NCI-H2227 treated with DMSO at 0.1 percent for 48 hours (cell line): ENCODE data around the gene PKD2.
"Not testable (repeated sequence)": the region's sequence is repeated elsewhere in the genome, so short reads cannot be mapped to it uniquely, and the experiment has no call there.

Experiments used
- DNase-seq: peaks from one replicate; lab custom pipeline; 2025; lab: John Stamatoyannopoulos, UW

Gene PKD2

DNA sequence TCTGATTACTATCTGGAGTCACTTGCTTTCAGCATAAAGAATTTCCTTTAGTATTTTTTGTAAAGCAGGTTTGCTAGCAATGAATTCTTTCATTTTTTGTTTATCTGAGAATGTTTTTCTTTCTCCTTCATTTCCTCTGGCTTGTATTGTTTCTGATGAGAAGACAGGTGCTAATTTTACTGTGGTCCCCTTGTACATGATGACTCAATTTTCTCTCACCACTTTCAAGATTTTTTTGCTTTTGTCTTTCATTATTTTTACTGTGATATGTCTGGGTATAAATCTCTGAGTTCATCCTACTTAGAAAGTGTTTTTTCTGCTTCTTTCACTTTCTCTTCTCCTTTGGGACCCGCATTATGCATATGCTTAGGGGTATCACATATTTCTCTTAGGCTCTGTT lies 62.6 kb downstream of the PKD2 start:
- DNase-seq = no peak

DNA sequence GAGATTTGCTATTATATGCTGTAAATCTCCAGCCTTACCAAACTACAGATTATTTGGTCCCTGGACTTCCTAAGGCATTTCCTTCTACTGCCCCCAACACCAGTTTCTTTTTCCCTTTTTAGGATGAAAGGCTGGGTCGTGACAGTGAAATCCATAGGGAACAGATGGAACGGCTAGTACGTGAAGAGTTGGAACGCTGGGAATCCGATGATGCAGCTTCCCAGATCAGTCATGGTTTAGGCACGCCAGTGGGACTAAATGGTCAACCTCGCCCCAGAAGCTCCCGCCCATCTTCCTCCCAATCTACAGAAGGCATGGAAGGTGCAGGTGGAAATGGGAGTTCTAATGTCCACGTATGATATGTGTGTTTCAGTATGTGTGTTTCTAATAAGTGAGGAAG lies 67.9 kb downstream of the PKD2 start:
- no peak for DNase-seq

DNA sequence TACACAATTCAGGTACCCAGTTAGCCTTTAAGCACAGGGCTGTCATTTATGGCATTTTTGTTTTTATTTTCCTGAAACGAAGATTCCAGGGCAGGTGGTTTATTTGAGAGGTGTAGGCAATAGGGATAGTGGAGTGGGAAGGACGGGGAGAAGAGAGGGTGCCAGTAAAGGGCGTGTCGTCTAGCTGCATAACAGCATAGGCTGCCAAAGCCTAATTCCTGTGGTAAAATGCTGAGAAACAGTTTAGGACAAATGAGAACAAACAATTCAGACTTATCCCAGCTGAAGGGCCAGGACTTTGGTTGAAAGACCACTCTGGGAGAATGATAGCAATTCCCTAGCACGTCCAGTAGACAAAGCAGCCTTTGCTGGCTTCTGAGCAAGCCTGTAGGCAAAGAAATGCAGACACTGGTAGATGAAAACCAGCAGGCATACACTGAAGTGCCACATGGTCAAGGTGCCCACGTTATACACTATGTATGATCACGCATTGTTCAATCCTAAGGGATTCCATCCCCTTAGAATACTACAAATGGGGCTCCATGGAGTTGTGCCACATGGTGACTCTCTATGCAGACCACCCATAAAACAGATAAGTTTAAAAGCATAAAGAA lies 70.6 kb downstream of the PKD2 start:
- no peak for DNase-seq

DNA sequence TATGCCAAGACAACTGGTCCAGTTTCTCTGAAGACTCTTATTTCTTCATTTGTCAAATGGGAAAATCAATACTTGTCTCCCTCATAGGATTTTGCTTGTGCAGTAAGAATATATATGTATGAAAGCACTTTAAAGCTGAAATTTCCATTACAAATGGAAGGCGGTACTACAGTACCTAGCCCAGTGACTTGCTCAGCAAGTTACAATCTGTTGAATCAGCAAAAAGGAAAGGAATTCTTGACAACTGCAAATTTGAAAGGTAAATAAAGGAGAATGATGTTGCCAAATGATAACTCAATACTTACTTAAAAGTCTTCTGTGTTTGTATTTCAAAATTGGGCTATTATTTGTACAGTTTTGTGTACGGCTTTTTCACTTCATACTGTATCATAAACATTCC lies 71.1 kb downstream of the PKD2 start:
- DNase-seq = no peak

DNA sequence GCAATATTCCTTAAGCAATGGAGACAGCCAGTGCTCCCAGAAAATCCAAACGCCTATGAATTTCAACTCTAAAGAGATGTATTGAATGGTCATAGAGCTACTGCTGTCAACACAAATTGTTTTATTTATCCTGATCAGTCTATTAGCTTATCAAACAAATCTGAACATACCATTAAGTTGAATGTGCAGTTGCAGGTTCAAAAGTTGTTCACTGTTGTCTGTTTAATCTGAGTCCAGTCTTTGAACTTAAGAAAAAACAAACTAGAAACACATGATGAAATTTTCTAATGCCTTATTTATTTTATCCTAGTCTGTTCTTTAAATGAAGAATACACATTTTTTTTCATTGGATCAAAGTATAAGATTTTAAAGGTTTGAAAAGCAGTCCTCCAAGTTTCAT lies 73.2 kb downstream of the PKD2 start:
- no peak for DNase-seq

DNA sequence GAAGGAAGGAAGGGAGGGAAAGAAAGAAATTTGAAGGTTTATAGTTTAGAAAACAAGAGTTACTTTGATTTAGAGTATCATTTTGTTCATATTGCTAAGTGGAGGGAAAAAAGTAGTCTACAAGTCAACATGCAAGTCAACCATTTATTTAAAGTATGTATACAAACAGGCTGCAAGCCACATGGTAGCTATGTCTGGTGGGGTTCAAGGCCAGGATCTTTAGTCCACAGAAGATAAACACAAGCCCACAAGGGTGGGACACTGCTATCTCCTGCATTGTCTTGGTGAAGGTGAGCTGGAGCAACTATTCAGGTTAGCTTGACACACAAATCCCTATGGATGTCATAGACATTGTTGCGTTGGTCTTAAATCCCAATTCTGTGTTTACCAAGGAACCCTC lies 79.6 kb downstream of the PKD2 start:
- DNase-seq = no peak

DNA sequence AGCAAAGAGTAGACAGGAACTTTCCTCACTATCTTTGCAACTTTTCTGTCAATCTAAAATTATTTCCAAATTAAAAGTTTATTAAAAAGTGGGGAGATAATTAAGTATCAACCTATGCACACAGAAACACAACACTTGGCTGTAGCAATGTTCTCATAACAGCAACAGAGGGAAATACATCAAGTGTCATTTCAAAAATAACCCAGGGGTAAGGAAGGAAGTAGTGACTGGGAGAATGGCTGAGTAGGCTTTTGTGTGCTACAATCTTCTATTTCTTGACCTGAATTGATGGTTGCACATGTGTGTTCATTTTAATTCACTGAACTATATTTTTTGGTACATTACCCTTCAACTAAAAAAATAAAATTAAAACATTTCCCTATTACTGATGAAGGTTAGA lies 83.5 kb downstream of the PKD2 start:
- no peak for DNase-seq

DNA sequence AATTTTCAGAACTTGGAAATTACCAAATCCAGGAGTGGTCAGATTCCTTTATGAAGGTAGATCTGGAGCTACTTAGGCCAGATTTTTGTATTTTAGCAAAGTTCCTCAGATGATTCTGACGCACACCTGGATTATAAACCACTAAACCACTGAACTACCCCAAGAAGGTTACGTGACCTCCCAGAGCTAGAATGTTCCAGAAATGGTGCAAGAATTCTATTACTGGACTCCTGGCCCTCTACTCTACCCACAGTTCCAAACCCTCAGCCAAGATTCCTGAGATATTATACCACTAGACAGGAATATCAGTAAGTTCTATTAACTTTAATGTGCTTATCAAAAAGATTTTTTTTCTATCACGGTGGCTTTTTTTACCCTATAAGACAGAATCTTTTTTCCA lies 83.9 kb downstream of the PKD2 start:
- DNase-seq = no peak

DNA sequence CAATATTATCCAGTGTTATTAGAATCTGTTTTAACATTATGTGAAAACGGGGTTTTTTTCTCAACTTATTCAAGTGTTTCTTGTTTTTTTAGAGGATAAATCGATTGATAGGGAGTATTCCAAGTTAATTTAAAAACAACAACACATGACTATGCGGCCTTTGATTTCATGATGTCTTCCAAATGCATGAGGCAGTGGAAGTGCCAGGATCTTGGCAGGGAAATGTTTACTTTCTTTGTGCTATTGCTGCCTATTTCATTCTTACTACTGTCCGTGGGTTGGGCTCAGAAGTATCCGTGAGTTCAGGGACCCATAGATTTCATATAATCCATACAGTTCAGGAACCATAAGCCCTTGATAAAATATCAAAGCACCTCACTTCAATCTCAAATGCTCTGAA lies 86.4 kb downstream of the PKD2 start:
- DNase-seq = no peak

DNA sequence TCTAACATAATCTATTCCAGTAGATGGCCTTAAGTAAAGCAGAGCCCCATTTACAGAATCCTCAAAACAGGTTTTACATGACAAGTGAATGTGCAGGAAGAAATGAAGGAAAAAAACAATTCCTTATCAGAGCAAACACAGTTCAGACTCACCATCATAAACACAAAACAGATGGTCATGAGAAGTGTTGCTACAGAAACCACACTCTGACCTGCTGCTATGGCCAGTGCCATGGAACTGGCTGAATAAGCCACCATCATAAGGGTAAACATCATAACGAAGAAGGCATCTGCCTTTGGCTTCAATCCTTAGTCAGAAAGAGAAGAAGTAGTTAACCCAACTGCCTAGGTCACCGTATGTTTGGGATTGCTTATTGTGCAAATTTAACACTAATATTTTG lies 89.9 kb downstream of the PKD2 start:
- no peak for DNase-seq

DNA sequence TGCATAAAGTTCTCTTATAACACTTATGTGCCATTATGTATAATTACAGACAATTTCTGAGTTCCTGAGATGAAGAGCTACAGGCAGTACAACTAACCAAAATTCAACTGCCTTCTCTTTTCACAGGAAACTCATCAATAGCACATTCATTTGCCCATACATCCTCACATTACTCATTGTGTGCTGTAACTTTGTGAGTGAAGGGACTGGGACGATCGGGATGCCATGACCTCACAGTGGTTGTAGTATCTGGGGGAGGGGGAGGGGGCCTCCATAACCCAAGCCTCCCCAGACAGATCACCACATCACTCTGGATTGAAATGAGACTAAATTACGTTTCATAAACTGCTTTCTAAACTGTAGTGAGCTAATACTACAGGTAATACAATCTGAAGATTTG lies 90.3 kb downstream of the PKD2 start:
- no peak for DNase-seq

DNA sequence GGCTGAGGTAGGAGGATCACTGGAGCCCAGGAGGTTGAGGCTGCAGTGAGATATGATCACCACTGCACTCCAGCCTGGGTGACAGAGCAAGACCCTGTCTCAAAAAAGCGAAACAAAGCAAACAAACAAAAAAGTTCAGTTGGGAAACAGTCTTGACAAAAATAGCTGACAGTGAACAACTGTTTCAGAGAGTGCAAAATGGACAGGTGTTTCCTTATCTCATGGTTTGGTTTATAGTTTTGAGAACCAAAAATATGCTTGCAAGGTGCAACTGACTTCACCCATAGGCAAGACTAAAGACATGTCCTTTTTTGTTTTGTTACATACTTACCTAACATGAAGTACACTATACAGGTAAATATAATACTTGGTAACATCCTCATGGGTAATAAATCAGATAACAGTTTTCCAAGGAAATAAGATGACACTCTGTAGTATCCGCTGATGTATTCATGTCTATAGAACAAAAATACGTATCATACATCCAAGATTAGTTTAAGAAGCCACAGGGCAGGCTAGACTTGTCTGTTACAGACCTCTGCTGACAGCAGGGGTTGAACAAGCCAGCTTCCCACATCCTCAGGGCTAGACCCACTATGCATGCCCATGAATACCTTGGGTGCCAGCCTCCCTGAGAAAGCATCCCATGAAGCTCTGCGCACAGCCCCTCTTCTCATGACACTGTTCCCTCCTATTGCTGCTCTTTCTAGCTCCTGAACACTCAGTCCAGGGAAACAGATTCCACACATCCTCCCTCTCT lies 91.7 kb downstream of the PKD2 start:
- no peak for DNase-seq

DNA sequence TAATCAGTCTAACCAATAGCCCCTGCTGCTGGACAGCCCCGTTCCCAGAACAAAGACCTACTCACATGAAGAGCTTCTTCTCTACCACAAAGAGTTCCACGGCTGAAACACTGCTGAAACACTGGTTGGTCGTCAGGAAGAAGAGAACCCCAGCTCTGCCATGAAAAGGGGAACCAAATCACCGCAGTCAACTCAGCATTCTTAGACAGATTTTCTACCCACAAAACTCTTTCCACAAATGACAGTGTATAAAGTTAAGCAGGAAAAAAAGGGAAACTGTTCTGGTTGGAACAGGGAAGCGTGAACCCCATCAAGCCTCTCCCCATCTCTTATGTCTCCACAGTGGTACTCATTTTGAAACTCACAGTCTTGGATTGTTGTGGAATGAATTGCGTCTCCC lies 93.7 kb downstream of the PKD2 start:
- DNase-seq = no peak

DNA sequence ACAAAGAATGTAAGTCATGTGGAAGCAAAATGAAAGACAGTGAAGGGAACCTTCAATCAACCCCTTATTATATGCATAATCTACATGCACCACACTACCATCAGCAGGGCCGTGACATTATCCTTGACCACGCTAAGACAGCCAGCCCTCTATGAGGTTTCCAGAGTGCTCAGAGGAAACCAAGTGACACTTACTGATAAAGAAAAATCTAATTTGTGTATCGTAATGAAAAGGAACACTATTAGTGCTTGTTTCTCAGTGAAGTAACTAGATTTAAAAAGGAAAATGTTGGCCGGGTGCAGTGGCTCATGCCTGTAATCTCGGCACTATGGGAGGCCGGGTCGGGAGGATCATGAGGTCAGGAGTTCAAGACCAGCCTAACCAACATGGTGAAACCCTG lies 94.6 kb downstream of the PKD2 start:
- DNase-seq = no peak

DNA sequence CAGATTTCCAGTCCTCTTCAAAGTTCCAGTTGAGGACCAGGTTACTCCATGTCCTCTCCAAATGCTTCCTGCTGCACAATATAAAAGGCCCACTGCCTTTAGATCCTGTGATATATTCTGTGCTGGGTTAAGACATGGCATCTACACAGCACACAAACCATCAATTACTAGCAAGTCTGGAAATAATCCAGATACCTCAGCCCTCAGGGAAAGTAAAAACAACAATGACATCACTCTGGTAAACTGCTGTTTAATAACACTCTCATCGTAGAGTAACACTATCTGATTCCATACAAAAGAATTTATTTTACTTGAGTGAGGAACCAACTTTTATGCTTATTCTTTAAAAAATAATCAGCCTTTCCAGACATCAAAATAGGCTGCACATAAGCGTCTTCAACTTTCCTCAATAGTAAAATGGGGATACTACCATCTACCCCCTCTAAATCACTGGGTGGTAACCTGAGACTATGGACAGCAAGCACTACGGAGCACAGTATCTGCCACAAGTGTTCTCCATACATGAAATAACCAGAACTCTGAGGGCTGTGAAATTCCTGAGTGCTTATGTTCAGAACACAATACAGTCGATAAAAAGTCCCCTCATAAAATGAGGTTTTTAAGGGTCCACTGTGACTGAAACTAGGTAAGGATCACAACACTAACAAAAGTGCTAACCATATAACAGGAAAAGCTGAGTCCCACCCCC lies 97.6 kb downstream of the PKD2 start:
- no peak for DNase-seq

DNA sequence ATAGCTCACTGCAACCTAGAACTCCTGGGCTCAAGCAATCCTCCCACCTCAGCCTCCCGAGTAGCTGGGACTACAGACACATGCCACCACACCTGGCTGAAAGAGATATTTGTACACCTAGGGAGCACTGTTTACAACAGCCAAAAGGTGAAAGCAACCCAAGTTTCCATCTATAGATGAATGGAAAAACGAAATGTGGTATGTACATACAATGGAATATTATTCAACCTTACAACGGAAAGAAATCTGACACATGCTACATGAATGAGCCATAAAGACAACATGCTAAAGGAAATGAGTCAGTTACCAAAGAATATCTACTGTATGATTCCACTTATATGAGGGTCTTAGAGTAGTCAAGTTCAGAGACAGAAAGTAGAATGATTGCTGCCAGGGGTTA lies 98.8 kb downstream of the PKD2 start:
- no peak for DNase-seq

DNA sequence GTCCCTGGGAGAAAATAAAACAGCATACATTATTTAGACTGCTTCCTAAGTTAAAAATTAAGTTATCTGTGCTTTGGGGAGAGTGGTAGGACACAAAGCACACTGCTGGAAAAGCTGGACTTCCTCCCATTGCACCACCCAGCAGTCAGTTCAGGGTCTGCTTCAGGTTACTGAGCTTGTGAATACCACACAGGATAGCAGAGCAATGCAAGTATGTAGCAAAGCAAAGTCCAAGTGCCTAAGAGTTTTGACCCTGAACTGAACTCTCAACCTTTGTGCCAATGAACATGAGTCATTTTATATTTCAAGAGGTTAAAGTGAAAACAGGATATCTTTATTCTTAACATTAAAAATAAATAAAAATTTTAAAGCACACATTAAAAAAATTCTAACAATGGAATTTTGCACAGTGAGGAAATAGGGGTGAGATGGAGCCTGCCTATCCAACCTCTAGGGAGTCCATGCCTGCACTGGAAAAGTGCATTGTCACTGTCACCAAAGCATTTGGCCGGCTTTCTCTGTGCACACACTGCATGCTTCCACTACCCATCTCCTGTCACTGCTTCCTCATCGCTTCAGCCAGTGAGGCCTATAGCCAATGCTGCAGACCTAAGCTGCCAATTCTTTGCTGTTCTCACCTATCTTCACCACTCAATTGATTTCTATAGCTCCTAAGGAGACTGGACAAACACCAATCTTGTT lies 100.1 kb downstream of the PKD2 start:
- no peak for DNase-seq

DNA sequence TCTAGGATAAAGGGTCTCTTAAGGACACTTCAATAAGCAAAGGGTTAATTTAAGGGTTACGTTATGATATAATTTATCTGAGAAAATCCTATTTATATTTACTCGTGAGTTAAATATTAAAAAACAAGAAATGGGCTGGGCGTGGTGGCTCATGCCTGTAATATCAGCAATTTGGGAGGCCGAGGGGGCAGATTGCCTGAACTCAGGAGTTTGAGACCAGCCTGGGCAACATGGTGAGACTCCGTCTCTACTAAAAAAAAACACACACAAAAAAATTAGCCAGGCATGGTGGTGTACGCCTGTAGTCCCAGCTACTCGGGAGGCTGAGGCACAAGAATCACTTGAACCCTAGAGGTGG lies 100.7 kb downstream of the PKD2 start:
- not testable (repeated sequence) for DNase-seq

DNA sequence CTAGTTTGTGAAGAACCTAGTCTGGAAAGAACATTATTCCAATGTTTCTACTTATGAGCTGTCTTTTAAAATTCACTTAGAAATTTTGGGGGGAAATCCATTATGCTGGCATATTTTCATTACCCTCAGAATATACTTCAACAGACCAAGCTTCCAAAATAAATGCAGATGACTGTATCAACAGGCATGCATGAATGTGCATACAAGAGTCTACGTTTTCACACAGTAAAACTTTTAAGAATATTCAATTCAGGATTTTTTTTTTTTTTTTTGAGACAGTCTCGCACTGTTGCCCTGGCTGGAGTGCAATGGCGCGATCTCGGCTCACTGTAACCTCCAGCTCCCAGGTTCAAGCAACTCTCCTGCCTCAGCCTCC lies 101.3 kb downstream of the PKD2 start:
- DNase-seq = no peak

DNA sequence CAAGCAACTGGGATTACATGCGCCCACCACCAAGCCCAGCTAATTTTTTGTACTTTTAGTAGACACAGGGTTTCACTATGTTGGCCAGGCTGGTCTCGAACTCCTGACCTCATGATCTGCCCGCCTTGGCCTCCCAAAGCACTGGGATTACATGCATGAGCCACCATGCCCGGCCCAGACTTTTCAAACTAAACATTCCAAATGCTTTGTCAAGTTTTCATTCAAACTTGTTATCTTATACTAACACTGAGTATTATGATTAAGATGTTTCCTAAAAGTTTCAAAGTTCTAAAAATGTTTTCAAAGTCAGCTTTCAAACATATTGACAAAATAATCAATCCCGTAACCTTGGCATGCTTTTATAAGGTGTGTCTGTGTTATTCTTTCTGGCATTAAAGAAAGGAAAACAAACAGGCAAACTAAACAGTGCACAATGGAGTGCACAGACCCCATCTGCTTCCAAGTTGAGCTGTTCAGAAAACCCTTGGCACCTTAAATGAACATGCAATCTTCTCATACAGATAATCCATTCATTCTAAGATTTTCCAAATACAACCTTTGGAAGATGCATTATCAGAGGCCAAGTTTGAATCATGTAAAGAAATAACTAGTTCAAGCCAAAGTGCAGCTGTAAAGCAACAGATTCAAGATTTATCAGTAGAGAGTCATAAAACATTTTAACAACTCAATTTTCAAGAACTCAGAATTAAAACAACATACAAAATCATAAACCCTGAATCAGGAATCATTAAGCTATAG lies 101.9 kb downstream of the PKD2 start:
- no peak for DNase-seq

DNA sequence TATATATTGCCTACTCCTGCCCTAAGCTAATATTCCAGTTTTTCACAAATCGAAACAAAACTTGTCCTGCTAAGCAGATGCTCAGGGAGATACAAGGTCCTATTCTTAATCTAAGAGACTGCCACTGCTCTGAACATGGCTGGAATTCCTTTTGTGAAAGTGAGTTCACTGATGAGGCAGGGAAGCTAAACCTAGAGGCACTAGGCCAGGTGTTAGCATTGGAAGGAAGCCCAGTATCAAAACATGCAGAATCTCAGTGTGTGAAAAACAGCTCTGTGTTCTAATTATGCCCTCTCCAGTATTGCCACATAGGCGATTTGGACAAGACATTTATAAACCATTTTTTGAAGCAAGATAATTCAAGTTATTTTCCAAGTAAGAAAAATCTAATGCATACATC lies 103.4 kb downstream of the PKD2 start:
- no peak for DNase-seq

DNA sequence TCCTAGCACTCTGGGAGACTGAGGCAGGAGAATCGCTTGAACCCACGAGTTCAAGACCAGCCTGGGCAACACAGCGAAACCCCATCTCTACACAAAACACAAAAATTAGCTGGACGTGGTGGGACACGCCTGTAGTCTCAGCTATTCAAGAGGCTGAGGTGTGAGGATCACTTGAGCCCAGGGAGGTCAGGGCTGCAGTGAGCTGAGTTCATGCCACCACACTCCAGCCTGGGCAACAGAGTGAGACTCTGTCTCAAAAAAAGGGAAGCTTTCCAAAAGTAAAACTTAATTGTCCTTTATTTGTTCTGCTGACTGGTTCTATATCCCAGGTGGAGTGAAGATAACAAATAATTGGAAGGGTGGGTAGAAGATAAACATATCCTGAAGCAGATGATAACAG lies 105.4 kb downstream of the PKD2 start:
- no peak for DNase-seq
